Fibroblast of upper back skin (primary cell): ENCODE measurements around the gene RNF6.
"Not testable (repeated sequence)": the region's sequence is repeated elsewhere in the genome, so short reads cannot be mapped to it uniquely, and the experiment has no call there.

Experiments
- DNase-seq: peaks from one replicate; pipeline ENCODE4 v3.0.0-alpha.2; 2013

RNF6 gene

DNA sequence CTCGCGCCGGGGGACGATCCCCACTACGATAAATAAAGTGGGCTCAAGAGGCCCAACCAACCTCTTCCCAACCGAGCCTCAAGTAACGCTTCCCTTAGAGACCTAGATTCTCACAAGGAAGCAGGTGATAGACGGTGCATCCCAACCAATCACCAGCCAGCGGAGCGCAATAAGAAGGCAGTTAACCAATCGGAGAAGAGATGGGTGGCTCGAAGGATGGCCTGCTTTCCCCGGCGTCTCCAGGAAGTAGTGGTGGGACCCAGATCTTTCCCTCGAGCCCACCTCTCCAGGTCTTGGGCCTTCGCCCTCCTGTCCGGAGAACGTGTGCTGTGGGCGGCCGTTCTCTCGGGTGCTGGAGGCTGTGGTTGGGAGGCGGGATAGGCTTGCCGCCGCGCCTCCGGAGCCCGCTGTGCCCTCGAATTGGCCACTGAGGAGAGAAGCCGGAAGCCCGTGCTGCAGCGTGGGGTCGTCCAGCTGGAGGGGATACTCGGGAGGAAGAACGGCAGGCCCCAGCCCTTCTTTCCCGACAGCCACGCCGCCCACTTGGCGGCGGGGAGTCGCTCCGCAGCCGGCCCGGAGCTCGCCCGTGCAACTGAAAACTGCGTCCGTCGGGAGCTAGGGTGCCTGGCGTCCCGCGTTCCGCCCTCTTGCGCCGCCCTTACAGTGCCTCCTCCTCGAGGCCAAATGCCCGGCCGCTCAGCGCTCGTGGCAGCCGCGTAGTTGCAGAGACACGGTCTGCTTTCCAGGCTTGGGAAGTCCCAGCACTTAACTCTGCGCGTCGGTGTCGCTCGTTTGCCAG lies at the start of gene RNF6:
RNF6 (minus strand) TSS at position 594 of the 799 bp plus-strand sequence. CDS start 2,665 bp downstream, outside the sequence.
- DNase-seq = peak; percentile 99

DNA sequence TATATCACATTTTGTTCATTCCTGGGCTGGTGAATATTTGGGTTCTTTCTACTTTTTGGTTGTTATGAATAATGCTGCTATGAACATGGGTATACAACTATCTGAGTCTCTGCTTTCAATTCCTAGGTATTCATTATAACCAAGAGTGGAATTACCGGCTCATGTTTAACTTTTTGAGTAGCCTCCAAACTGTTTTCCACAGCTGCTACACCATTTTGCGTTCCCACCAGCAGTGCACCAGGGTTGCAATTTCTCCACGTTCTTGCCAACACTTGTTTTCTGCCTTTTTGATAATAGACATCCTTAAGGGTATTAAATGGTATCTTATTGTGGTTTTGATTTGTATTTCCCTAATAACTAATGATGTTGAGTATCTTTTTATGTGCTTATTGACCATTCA lies 48.6 kb upstream of the RNF6 start:
- DNase-seq = no peak

DNA sequence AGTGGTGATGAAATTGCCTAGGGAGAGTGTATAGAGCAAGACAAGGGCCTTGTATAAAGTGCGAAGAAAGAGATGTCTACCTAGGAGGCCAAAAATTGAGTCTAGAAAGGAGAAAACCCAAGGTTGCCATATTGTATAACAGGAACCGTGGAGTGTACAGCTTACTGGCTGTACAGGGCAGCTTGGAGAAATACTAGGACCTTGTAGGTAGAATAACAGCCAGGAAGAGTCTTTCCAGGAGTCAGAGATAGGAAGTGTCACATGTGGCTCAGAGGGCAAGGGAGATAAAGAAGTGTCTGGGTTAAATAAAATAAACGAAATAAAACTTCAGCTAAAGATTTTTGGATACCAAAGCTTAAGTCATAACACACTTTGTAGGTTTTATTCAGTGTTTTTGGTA lies 44.2 kb upstream of the RNF6 start:
- DNase-seq = no peak

GRCh38 chr13:26262156-26262555 lies 40.0 kb upstream of the RNF6 start:
- no peak for DNase-seq

- DNase-seq = no peak
Measured at GRCh38 chr13:26259634-26260033, 37.5 kb upstream of the RNF6 start.

DNA sequence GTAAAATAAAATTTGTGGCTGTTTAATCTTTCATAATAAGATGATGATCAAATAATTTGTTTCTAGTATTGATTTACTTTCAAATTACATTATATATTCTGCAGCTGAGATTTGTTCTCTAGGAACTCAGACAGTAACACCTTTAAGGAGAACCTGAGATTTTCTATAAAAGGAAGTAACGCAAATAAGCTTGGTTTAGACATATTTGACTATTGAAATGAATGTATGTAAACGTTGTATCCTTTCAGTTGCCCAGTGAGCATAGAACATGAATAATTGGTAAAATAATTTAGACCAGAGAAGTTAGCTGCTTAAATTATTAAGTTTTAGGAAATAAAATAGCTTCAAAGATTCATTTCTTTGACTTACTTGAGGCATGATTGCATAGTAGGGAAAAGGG lies 34.9 kb upstream of the RNF6 start:
- DNase-seq = no peak

DNA sequence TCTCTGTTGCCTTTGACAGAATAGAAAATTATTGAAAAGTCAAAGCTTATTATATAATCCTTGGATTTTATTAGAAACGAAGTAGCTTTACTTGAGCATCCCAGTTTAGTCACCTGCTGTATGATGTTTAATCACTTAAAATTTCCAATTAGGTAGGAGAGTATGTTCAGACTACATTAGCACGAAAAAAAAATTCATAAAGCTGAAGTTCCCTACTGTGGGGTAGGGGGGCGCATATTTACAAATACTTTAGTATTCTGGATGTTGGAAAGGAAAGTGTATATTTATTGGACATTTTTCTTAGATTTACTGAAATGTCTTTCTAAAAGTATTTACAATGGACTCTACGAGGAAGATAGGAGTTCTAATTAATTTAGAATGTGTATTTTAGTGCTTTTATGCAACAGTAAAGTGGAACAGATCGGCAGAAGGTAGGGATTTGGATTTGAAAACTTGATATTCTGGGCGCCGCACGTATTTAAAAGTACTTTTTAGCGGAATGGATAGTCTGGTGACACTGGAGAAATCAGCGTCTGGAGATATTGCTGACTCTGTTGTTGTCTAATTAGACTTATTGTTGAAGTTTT lies 33.7 kb upstream of the RNF6 start:
- DNase-seq = peak; percentile 5

DNA sequence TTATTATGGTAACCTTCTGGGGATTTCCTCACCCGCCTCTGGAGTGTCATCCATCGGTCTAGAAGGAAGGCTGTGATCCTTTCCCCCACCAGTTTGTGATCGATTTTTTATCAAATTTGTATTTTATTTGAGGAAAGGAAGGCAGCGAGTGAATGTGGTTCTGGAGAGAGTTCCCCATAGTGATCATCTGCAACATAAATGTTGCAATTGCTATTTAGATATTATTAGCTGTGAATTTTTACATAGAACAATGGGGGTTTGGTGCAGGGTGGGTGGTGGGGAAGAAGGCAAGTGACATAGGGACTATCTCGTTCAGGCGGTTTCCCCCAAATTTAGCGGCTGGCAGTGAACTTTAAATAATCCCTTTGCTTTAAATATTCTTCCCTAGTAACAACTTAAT lies 33.0 kb upstream of the RNF6 start:
- DNase-seq = no peak

DNA sequence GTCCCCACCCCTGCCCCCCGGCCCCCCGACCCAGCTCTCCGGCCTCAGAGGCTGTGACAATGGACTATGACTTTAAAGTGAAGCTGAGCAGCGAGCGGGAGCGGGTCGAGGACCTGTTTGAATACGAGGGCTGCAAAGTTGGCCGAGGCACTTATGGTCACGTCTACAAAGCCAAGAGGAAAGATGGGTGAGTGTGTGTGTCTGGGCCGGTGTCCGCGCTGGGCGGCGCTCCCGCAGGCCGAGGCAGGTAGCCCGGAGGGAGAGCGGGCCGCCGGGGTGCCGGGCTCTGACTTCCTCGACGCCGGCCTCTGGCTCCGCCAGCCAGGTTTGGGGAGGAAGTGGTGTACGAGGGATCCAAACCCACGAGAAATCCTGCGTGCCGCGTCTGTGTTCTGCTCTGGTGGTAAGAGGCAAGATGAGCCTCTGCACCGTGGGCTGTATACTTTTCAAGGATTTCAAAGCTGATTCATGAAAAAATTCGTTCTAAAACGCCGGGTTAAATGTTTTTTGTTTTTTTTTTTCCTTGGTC lies 32.5 kb upstream of the RNF6 start:
- peak; percentile 10 for DNase-seq

DNA sequence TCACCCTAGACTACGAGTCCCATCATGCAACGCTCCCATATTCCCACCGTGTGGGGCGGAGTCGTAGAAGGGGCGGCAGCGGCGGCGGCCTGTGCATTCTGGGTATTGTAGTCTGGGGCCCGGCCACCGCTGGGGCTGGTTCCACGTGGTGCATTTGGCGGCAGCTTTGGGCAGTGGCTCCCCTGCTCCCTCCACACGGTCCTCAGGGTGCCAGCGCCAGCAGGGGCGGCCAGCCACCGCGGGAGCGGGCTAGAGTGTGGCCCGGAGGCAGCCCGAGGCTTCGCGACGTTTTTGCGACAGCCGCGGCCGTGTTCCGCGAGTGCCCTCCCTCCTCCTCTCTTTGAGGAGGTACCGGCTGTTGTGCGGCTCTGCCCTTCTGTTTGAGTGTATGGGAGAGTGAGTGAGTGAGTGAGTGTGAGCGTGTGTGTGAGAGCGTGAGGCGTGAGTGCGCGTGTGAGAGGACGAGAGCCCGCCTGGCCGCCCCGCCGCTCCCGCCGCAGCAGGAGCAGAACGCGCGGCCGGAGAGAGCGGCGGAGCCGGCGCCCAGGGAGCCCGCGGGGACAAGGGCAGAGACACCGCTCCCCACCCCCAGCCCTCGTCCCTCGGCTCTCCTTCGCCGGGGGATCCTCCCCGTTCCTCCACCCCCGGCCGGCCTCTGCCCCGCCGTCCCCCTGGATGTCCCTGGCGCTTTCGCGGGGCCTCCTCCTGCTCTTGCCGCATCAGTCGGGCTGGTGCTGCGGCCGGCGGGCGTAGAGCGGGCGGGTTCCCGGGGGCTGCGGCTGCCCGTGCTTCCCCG lies 31.9 kb upstream of the RNF6 start, which contains the start of gene CDK8:
CDK8 (plus strand) TSS at position 343 of the 796 bp plus-strand sequence. CDS start 513 bp downstream, outside the sequence.
- DNase-seq = peak; percentile 89

GRCh38 chr13:26253262-26253786 lies 31.2 kb upstream of the RNF6 start:
- no peak for DNase-seq

GRCh38 chr13:26252006-26252405 lies 29.9 kb upstream of the RNF6 start:
- DNase-seq = not testable (repeated sequence)

- no peak for DNase-seq
Measured at GRCh38 chr13:26249551-26249950, 27.4 kb upstream of the RNF6 start.

- no peak for DNase-seq
Measured at GRCh38 chr13:26247608-26248007, 25.5 kb upstream of the RNF6 start.

- DNase-seq = no peak
Measured at GRCh38 chr13:26247011-26247410, 24.9 kb upstream of the RNF6 start.

- DNase-seq = no peak
Measured at GRCh38 chr13:26246154-26246553, 24.0 kb upstream of the RNF6 start.

DNA sequence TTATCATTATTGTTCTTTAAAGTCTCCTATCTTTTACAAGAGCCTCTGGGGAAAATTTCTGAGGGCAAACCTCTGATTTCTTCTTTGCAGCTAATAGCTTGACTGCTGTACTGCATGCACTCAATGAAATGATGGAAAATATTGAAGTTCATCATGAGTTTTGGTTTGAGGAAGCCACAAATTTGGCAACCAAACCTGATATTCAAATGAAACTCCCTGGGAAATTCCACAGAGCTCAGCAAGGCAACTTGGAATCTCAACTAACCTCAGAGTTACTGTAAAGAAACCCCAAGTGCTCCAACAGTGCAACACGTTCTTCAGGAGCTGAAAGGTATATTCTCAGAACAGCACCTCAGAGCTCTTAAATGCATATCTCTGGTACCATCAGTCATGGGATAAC lies 14.2 kb upstream of the RNF6 start:
- peak; percentile 14 for DNase-seq

- no peak for DNase-seq
Measured at GRCh38 chr13:26230703-26231102, 8.6 kb upstream of the RNF6 start.

GRCh38 chr13:26229080-26229615 lies 7.0 kb upstream of the RNF6 start:
- DNase-seq = no peak

DNA sequence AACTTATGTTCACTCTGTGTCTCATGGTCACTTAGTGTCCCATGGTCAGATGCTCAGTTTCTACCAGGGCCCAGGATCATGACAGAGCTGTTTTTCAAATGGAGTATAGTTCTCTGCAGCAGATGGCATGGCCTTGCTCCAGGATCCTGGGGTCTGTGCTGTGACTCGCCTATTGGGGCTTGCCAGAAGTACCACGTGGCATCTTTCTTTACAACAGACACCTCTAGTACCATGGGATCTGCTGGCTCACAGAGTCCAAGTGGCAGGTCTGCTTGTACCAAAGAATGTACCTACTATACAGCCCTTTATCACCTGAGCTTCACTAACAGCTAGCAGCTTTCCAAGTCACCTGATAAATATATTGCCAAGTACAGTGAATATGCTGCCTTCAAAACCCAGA lies 6.0 kb upstream of the RNF6 start:
- DNase-seq = no peak

- no peak for DNase-seq
Measured at GRCh38 chr13:26227166-26227971, 5.3 kb upstream of the RNF6 start.
